Measurements from ENCODE around the gene PRRC2A. TPM values are rescaled to one million over a fixed set of nuclear protein-coding genes. Genes with fewer than 3 reads are reported as not detected.

The PRRC2A gene
- total RNA-seq, 1 donor from 2014 or later = 303 TPM

- no peak for TF ChIP-seq CTCF (IDR thresholded peaks at IDR 0.05; ENCODE audit: partially characterized antibody, unreplicated experiment)
- no peaks in the 10 kb centered on the region for H3K36me3 Mint-ChIP-seq (ENCODE audit: unreplicated experiment)
- peaks cover 11% of the 10 kb centered on the region for H3K9me3 Mint-ChIP-seq (ENCODE audit: unreplicated experiment)
Observed at GRCh38 chr6:31664790-31665500, 44.4 kb downstream of the PRRC2A start, which contains the start of gene GPANK1. GPANK1 (minus strand) TSS chr6:31664997; CDS start chr6:31664478, 519 bp downstream.

GRCh38 chr6:31665501-31666336 lies 45.2 kb downstream of the PRRC2A start, which contains the start of gene CSNK2B:
CSNK2B (plus strand) TSS chr6:31666080; CDS start chr6:31666832, 752 bp downstream.
- Mint-ChIP-seq H3K36me3 (ENCODE audit: unreplicated experiment) (no peaks in the 10 kb centered on the region), H3K27me3 (ENCODE audit: unreplicated experiment) (peaks cover 15% of the 10 kb centered on the region), H3K9me3 (ENCODE audit: unreplicated experiment) (peaks cover 11% of the 10 kb centered on the region), H3K4me3 (ENCODE audit: unreplicated experiment) (peak within 1 kb of the TSS; percentile 97), H3K27ac (ENCODE audit: unreplicated experiment) (peak within 1 kb of the TSS; percentile 99), H3K4me1 (ENCODE audit: low read depth, unreplicated experiment) (peaks cover 19% of the 10 kb centered on the region)
- TF ChIP-seq CTCF (IDR thresholded peaks at IDR 0.05; ENCODE audit: partially characterized antibody, unreplicated experiment) = no peak
- DNase-seq = peak; percentile 97

More at GRCh38 chr6:31664790-31665500, 44.4 kb downstream of the PRRC2A start, which contains the start of gene GPANK1:
- Mint-ChIP-seq H3K4me1 (ENCODE audit: low read depth, unreplicated experiment) (peaks cover 19% of the 10 kb centered on the region), H3K27ac (ENCODE audit: unreplicated experiment) (peak within 1 kb of the TSS; percentile 99), H3K4me3 (ENCODE audit: unreplicated experiment) (peak within 1 kb of the TSS; percentile 97), H3K27me3 (ENCODE audit: unreplicated experiment) (peaks cover 15% of the 10 kb centered on the region)
- DNase-seq = peak; percentile 73

- H3K27me3 Mint-ChIP-seq (ENCODE audit: unreplicated experiment) = peaks cover 12% of the 10 kb centered on the region
- H3K4me1 Mint-ChIP-seq (ENCODE audit: low read depth, unreplicated experiment) = peaks cover 16% of the 10 kb centered on the region
- H3K4me3 Mint-ChIP-seq (ENCODE audit: unreplicated experiment) = peak overlapping the region; percentile 97
- no peaks in the 10 kb centered on the region for H3K36me3 Mint-ChIP-seq (ENCODE audit: unreplicated experiment)
- TF ChIP-seq CTCF (IDR thresholded peaks at IDR 0.05; ENCODE audit: partially characterized antibody, unreplicated experiment) = no peak
- DNase-seq = no peak
- H3K9me3 Mint-ChIP-seq (ENCODE audit: unreplicated experiment) = peaks cover 11% of the 10 kb centered on the region
- peak overlapping the region; percentile 87 for H3K27ac Mint-ChIP-seq (ENCODE audit: unreplicated experiment)
Observed at GRCh38 chr6:31666337-31666965, 45.9 kb downstream of the PRRC2A start.

GRCh38 chr6:31669676-31670075 lies 49.2 kb downstream of the PRRC2A start, which contains the start of gene LY6G5B:
LY6G5B (plus strand) TSS chr6:31669976; CDS start chr6:31670951, 975 bp downstream.
- Mint-ChIP-seq H3K9me3 (ENCODE audit: unreplicated experiment) (peaks cover 6% of the 10 kb centered on the region), H3K4me3 (ENCODE audit: unreplicated experiment) (peak within 1 kb of the TSS; percentile 38), H3K27me3 (ENCODE audit: unreplicated experiment) (peaks cover 6% of the 10 kb centered on the region), H3K4me1 (ENCODE audit: low read depth, unreplicated experiment) (peaks cover 2% of the 10 kb centered on the region), H3K36me3 (ENCODE audit: unreplicated experiment) (no peaks in the 10 kb centered on the region), H3K27ac (ENCODE audit: unreplicated experiment) (no peak within 1 kb of the TSS)
- no peak for TF ChIP-seq CTCF (IDR thresholded peaks at IDR 0.05; ENCODE audit: partially characterized antibody, unreplicated experiment)
- DNase-seq = no peak

Data from glutamatergic neuron (in vitro differentiated cells).